Middle frontal gyrus (tissue), 1 donor: ENCODE results near the gene PIEZO1.
"Not testable (repeated sequence)": the region's sequence is repeated elsewhere in the genome, so short reads cannot be mapped to it uniquely, and the experiment has no call there.

Source experiments
- DNase-seq: peaks from one replicate; pipeline ENCODE4 v3.0.0-alpha.2; 2015; ENCODE audit warnings: low spot score; ENCODE audit errors: extremely low spot score

Gene PIEZO1

GRCh38 chr16:88782454-88783390, 2.3 kb downstream of the PIEZO1 start:
- no peak for DNase-seq

GRCh38 chr16:88781140-88782077, 3.6 kb downstream of the PIEZO1 start:
- DNase-seq = no peak

GRCh38 chr16:88780142-88781062, 4.6 kb downstream of the PIEZO1 start:
- DNase-seq = no peak

- no peak for DNase-seq
Observed at GRCh38 chr16:88779406-88780141, 5.4 kb downstream of the PIEZO1 start.

GRCh38 chr16:88778541-88779065, 6.4 kb downstream of the PIEZO1 start:
- DNase-seq = no peak

- no peak for DNase-seq
Observed at GRCh38 chr16:88778271-88778525, 6.8 kb downstream of the PIEZO1 start.

GRCh38 chr16:88777471-88778270, 7.3 kb downstream of the PIEZO1 start:
- no peak for DNase-seq

GRCh38 chr16:88775825-88776224, 9.2 kb downstream of the PIEZO1 start:
- no peak for DNase-seq

- DNase-seq = no peak
Observed at GRCh38 chr16:88774544-88775393, 10.3 kb downstream of the PIEZO1 start.

- DNase-seq = no peak
Observed at GRCh38 chr16:88773812-88774291, 11.2 kb downstream of the PIEZO1 start.

GRCh38 chr16:88772871-88773811, 11.9 kb downstream of the PIEZO1 start:
- no peak for DNase-seq

GRCh38 chr16:88771781-88772180, 13.2 kb downstream of the PIEZO1 start:
- DNase-seq = not testable (repeated sequence)

- DNase-seq = no peak
Observed at GRCh38 chr16:88771294-88771772, 13.7 kb downstream of the PIEZO1 start.

- DNase-seq = no peak
Observed at GRCh38 chr16:88770461-88771293, 14.3 kb downstream of the PIEZO1 start.

- DNase-seq = no peak
Observed at GRCh38 chr16:88769617-88770460, 15.2 kb downstream of the PIEZO1 start.
